Measurements from ENCODE around the gene FREM2.

FREM2 gene

DNA sequence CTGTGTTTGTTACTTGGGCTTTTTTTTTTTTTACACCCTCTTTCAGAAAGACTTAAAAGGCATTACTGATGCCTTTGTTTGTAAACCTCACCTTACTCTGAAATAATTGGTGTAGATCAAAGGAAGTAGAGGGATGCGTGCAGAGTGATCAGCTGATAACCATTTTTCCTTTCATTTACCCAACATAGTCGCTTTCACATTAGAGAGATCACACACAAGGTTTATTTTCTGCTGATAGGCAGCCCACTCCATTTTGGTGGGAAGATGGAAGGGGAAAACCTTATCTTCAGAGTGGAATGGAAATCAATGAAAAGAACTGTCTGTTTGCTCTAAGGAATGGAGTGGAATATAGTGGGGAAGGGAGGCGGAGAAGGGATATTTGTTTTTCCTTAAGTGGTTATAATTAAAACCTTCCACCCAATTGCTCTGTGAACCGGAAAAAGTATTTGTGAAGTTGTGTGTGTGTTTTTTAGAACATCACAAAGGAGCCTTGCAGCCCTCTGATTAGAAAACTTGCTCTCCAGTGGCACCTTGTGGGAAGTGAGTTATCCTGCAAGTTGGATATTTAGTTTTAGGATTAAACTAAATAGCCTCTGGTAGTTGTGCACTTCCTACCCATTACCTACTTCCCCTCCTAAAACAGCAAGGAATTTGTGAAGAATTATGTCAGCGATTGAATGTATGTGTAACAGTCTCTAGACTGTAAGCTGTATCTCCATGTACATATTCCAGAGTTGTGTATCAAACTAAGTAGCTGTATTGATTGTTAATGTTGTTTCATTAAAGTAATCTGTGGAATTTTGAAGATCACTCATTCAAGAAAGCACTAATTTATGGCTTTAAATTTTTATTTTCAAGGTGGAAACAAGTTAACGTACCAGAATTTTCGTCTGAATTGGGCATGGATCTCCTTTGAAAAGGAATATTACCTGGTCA, 76.8 kb downstream of the FREM2 start:
- no peak for DNase-seq

DNA sequence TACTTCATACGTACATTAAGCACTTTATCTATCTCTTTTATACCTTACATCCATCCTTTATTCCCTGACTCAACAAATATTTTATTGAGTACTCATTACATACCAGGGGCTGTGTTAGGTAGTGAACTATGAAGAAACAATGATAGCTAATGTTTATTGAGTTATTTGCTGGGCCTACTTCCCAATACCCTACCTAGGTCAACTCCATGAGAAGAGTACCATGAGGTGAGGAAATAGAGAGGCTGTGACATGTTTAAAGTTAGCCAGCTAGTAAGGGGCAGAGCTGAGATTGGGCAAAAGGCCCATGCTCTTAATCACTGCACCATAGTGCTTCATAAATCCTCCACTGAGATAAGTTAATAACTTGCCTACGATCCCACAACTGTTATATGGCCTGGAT, 79.9 kb downstream of the FREM2 start:
- DNase-seq: no peak

DNA sequence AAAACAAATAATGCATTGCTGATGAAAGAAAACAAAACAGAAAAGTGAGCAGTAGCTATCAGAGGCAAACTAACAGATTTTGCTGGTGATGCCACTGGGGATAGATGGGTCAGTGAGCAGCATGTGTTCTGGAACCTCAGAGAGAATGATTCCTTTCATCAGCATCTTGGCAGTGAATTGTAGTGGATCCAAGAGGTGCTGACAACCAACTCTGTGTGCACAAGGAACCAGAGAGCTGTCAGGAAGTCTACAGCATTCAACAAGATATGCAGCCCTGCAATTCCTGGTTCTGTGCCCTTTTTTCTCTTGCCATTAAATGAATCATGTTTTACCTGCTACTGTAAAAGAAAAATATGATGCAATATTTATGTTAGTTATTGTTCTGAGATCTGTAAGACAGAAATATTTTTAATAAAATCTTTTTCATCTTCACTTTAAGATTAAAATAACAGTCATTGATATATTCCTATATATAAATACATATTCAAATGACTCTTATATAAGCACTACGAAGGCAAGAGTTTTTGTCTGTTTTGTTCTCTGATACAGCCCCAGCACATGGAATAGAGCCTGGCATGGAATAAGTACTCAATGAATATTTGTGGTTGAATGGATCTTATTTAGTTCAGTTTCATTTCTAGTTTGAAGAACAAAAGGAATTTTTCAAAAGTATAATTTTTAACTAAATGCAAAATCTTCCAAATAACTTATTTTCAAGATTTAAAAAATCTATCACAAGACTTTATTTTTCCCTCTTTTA, 80.8 kb downstream of the FREM2 start:
- no peak for DNase-seq

GRCh38 chr13:38769526-38769925, 82.6 kb downstream of the FREM2 start:
- no peak for DNase-seq

DNA sequence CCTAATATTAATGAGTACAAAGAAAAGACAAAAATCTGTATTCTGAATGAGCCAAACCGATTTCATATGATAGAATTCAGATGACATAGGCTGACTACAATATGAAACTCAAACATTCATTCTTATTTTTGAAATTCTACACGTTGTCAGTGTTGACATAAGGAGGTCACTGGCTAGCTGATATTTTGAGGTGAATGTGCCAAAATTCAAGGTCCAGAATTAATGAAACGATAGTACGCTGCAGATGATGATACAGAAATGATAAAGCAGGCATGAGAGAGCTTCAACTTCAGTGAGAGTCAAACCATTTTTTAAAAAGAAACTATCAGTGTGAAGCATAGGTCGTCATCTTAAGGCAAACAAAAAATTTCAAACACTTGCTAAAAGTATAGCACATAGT, 88.2 kb downstream of the FREM2 start:
- no peak for DNase-seq

DNA sequence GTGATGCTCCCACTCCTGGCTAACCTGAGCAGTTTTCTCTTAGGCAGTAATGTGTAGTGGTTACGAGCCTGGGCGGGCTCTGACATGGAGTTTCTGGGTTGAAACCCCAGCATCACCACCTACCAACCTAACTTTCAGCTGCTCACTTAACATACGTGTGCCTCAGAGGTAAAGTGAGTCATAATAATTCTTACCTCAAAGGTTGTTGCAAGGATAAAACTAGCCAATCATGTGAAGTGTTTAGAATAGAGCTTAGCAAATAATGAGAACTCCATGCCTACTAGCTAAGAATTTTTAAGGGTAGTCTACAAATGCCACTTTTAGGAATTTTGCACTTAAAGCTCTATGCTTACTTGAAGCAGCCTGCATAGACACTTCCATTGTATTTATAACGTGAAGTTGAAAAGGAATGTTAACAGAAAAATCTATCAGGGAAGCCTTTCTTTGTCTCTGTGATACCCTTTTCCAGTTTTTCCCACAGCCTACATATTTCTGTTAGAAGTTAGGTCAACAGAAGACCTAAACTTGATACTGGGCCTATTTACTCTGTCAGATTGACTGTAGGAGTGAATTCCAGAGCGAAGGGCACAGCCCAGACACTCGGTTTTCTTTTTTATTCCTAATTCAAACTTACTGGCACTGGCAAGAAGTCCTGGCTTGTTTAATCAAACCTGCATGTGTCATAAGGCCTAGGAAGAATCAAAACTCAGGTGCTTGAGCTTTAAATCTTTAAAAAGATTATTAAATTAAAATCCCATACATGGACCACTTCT, 90.7 kb downstream of the FREM2 start:
- no peak for DNase-seq

DNA sequence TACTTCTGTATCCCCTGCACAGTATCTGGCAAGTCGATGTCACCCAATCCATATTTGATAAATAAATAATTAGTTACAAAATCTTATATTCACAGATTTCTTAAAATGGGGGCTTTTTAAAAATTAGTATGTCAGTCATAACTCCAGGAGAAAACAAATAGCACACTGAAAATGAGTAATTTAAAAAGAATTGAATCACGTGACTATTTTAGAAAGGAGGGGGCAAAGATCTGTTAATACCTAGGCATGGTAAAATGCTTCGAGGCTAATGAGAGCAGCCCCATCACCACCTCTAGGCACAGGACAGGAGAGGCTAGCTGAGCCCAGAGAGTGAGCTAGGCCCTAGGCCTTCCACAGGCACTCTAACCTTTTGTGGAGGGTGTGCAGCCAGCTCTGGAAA, 94.7 kb downstream of the FREM2 start:
- DNase-seq: no peak

GRCh38 chr13:38784036-38784880, 97.4 kb downstream of the FREM2 start:
- DNase-seq: no peak

DNA sequence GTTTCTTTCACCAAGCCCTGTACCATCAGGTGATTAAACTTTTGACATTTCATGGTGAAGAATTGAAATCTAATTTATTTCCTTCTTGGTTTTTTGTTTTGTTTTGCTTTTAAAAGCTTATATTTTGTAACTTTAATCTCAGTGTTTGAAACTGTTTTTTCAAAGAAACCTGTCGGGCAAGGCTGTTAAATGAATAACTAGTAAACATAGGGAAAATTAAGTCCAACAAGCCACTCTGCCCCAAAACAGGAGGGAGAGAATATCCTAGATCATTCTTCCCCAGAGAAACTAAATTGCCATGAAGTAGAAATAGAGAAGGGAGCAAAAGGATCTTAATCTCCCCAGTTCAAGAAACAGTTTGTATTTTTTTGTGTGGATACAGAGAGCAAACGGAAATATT, 98.2 kb downstream of the FREM2 start:
- DNase-seq: no peak

DNA sequence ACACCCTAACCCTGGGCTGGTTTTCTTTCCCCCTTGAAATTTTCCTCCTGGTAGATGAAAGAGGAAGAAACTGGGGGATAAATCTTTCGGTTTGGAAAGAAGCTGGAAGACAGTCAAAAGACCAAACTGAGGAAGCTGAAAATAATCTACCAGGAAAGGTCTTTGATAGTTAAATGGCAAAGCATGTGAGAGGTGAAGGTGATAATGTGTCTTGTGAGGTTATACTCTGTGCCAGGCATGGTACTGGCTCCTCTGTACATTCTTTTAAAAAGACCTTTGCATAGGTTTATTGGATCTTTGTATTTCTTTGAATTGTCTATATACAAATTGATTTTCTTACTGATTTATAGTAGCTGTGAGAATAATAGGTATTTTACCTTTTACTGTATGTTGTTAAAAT, 98.6 kb downstream of the FREM2 start:
- no peak for DNase-seq

- no peak for DNase-seq
Observed at GRCh38 chr13:38787550-38787949, 100.7 kb downstream of the FREM2 start.

GRCh38 chr13:38796890-38797289, 110.0 kb downstream of the FREM2 start:
- no peak for DNase-seq

- DNase-seq: no peak
Observed at GRCh38 chr13:38803531-38803930, 116.7 kb downstream of the FREM2 start.

- DNase-seq: no peak
Observed at GRCh38 chr13:38804061-38804460, 117.2 kb downstream of the FREM2 start.

DNA sequence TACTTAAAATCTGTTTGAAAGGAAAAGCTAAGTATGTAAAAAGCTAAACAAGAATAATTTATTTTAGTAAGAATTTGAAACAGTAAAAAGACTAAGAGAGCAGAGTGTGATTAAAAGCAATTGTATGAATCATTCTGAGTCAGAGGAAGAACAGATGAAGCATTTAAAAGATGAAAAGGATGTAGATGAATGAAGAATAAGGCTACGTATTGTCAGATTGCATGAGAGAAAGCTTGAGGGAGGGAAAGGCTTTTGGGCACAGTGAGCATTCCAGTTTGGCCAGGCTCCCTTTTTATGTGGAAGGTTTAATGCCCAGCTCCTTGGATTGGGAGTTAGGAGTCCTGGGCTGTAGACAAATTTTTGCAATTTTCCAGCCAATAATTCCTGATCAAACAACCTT, 117.7 kb downstream of the FREM2 start:
- no peak for DNase-seq

DNA sequence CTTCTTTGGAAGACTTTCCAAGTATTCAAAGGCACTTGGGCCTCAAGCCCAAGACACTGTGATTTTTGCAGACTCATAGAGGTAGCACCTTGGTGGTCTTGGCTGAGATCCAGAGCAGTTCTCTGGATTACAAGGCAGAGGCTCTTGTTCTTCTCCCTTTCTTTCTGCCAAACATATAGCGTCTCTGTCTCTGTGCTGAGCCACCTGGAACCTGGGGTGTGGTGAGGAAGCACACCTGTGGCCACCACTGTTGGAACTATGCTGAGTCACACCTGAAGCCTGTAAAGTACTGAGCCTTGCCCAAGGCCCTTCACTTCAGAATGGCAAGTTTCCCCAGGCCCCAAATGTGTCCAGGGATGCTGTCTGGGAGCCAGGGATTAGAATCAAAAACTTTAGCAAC, 127.5 kb downstream of the FREM2 start:
- DNase-seq: no peak

GRCh38 chr13:38819053-38819452, 132.2 kb downstream of the FREM2 start:
- DNase-seq: no peak

- no peak for DNase-seq
Observed at GRCh38 chr13:38819596-38819995, 132.7 kb downstream of the FREM2 start.

GRCh38 chr13:38821770-38822551, 135.1 kb downstream of the FREM2 start:
- no peak for DNase-seq

- DNase-seq: no peak
Observed at GRCh38 chr13:38824342-38824741, 137.5 kb downstream of the FREM2 start.

DNA sequence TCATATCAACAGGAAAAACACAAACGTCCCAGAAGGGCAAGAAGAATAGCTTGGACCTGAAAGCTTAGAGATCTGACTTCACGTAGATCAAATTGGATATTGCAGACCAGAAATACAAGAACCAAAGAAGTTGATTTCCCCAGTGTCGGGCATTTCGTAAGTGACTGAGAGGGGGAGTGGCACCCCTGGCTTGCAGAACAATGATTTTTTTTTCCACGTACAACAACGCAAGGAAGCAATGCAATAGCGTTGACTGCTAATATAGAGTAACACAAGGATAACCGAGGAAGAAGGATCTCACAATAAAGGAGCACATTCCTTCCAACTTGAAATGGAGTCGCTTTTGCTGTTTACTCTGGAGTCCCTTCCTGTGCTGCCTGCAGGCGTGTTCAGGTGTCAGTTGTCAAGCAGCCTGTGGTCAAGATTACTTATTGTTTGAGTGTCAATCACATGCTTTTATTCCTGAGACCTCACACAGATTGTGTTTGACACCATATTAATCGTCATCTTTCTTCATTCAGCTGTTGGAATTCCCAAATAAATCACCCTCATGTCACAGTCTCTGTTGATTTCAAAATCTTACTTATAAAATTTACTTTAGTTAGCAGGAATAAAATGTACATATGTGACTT, 139.4 kb downstream of the FREM2 start:
- no peak for DNase-seq

All from cortex of kidney (tissue), 1 donor.